ENCODE results near the gene APBA2. TPM values are rescaled to one million over a fixed set of nuclear protein-coding genes. Genes with fewer than 3 reads are reported as not detected.

The APBA2 gene
- total and polyA plus RNA-seq, 2 of the 13 experiments (the other 11 are each of a cell fraction or from before 2014, with no cell fraction given) = 0.62 to 2.3 TPM

GRCh38 chr15:28892789-28893610 is 7.2 kb downstream of the APBA2 start (continued):
- TF ChIP-seq CREBL2 (CRISPR knock-in tag; IDR thresholded peaks at IDR 0.05; ENCODE audit: borderline replicate concordance) = no peak
- TF ChIP-seq ZNF12 (CRISPR knock-in tag; IDR thresholded peaks at IDR 0.05) = no peak
- no peak for TF ChIP-seq CERS6 (CRISPR knock-in tag; IDR thresholded peaks at IDR 0.05)

GRCh38 chr15:28894631-28895030 is 8.9 kb downstream of the APBA2 start:
- 71% methylated on average over 13 of the region's 13 CpGs for WGBS (ENCODE audit: low lambda C conversion rate)
- ChIA-PET CTCF (ENCODE audit: low intra/inter-chr PET ratio, low total read pairs) (no interaction called here), POLR2A (no interaction called here)
- intact Hi-C loops (cut with micrococcal nuclease; ENCODE audit: unreplicated experiment) (no loop called here), in situ Hi-C loops (cut with HindIII; ENCODE audit: extremely low pct_ligation_motif_present, low pct_unique_long_range_greater_than_20kb) (no loop called here)
- Histone ChIP-seq H3K9me3 (ENCODE audit: low read length) (no peaks in the 10 kb centered on the region), H3K4me2 (ENCODE audit: low read depth, low read length) (no peak overlapping the region), H3K79me2 (ENCODE audit: insufficient read depth, low read length) (no peaks in the 10 kb centered on the region), H4K20me1 (ENCODE audit: insufficient read depth, low read length) (no peaks in the 10 kb centered on the region), H3K27me3 (ENCODE audit: control insufficient read depth in 1 of 2, insufficient read depth in 2 of 2, low read length in 2 of 2) (peaks cover 0 to 5% of the 10 kb centered on the region in 2 experiments; a peak in 1 of 5 replicates), H3K4me1 (ENCODE audit: insufficient read depth, low read length) (peaks cover 13% of the 10 kb centered on the region), H3K27ac (ENCODE audit: extremely low read length, insufficient read depth, low read length) (no peak overlapping the region), H3K36me3 (replicated peaks in 1 of 2; ENCODE audit: control insufficient read depth in 1 of 2, insufficient read depth in 2 of 2, low read length in 2 of 2) (no peaks in the 10 kb centered on the region), H3K9ac (ENCODE audit: insufficient read depth, low read depth, low read length) (no peak overlapping the region), H2AFZ (ENCODE audit: low read length) (no peak overlapping the region), H3K4me3 (replicated peaks in 1 of 3; ENCODE audit: insufficient read depth in 1 of 3, low read depth in 2 of 3, low read length in 3 of 3) (no peak overlapping the region)
- TF ChIP-seq RXRA (CRISPR knock-in tag; IDR thresholded peaks at IDR 0.05) = no peak
- no peak for TF ChIP-seq EED (CRISPR knock-in tag; IDR thresholded peaks at IDR 0.05)
- TF ChIP-seq ZNF577 (CRISPR knock-in tag; IDR thresholded peaks at IDR 0.05; ENCODE audit: borderline replicate concordance, low read depth) = no peak
- TF ChIP-seq AFF4 (CRISPR knock-in tag; IDR thresholded peaks at IDR 0.05) = no peak
- no peak for TF ChIP-seq DR1 (CRISPR knock-in tag; IDR thresholded peaks at IDR 0.05)
- TF ChIP-seq ZFX (CRISPR knock-in tag; IDR thresholded peaks at IDR 0.05; ENCODE audit: low read depth) = no peak
- no peak for TF ChIP-seq FOSL1 (CRISPR knock-in tag; IDR thresholded peaks at IDR 0.05; ENCODE audit: borderline replicate concordance)
- TF ChIP-seq ZSCAN9 (CRISPR knock-in tag; IDR thresholded peaks at IDR 0.05; ENCODE audit: borderline replicate concordance) = no peak
- no peak for TF ChIP-seq CTCF (CRISPR knock-in tag; IDR thresholded peaks at IDR 0.05)
- TF ChIP-seq RFX1 (IDR thresholded peaks at IDR 0.05) = no peak
- FAIRE-seq (no peak), ATAC-seq (no peak), DNase-seq (ENCODE audit: low spot score) (no peak)
- no TSS peak for BruUV-seq (replicated peaks)

Data from HepG2 (cell line).